ENCODE data around the gene A2ML1.
A peak's percentile ranks its signal among the peaks of the same experiment; 100 is the strongest.
"Not testable (repeated sequence)": the region's sequence is repeated elsewhere in the genome, so short reads cannot be mapped to it uniquely, and the experiment has no call there.

Gene A2ML1

GRCh38 chr12:8906266-8907180 lies 84.1 kb downstream of the A2ML1 start:
- no peak for DNase-seq (ENCODE audit: low spot score)

- DNase-seq (ENCODE audit: low spot score): no peak
Measured at GRCh38 chr12:8907513-8907912, 85.1 kb downstream of the A2ML1 start.

- DNase-seq (ENCODE audit: low spot score): no peak
Measured at GRCh38 chr12:8909752-8910151, 87.3 kb downstream of the A2ML1 start.

GRCh38 chr12:8911606-8912268 lies 89.3 kb downstream of the A2ML1 start:
- DNase-seq (ENCODE audit: low spot score): no peak

GRCh38 chr12:8912914-8913313 lies 90.5 kb downstream of the A2ML1 start:
- DNase-seq (ENCODE audit: low spot score): no peak

GRCh38 chr12:8913702-8914032 lies 91.2 kb downstream of the A2ML1 start:
- DNase-seq (ENCODE audit: low spot score): no peak

GRCh38 chr12:8914033-8914715 lies 91.8 kb downstream of the A2ML1 start, which contains the start of gene PHC1:
TSS of gene PHC1 (plus strand) at chr12:8914509. CDS start at chr12:8917678, 3,169 bp downstream.
- peak; percentile 70 for DNase-seq (ENCODE audit: low spot score)

GRCh38 chr12:8914716-8915526 lies 92.5 kb downstream of the A2ML1 start:
- DNase-seq (ENCODE audit: low spot score): peak; percentile 64

- DNase-seq (ENCODE audit: low spot score): no peak
Measured at GRCh38 chr12:8916154-8916553, 93.7 kb downstream of the A2ML1 start.

GRCh38 chr12:8917031-8917430 lies 94.6 kb downstream of the A2ML1 start:
- DNase-seq (ENCODE audit: low spot score): no peak

GRCh38 chr12:8917751-8918150 lies 95.3 kb downstream of the A2ML1 start:
- DNase-seq (ENCODE audit: low spot score): no peak

- not testable (repeated sequence) for DNase-seq (ENCODE audit: low spot score)
Measured at GRCh38 chr12:8919643-8920042, 97.2 kb downstream of the A2ML1 start.

GRCh38 chr12:8922544-8922943 lies 100.1 kb downstream of the A2ML1 start:
- DNase-seq (ENCODE audit: low spot score): no peak
